ENCODE data around the gene CAPN14.
"Not testable (repeated sequence)": the region's sequence is repeated elsewhere in the genome, so short reads cannot be mapped to it uniquely, and the experiment has no call there.

The CAPN14 gene

GRCh38 chr2:31192851-31193392, 24.4 kb downstream of the CAPN14 start:
- DNase-seq, result no peak

GRCh38 chr2:31192396-31192795, 24.9 kb downstream of the CAPN14 start:
- no peak for DNase-seq

GRCh38 chr2:31191931-31192330, 25.4 kb downstream of the CAPN14 start:
- no peak for DNase-seq

- no peak for DNase-seq
Observed at GRCh38 chr2:31190188-31190587, 27.1 kb downstream of the CAPN14 start.

DNA sequence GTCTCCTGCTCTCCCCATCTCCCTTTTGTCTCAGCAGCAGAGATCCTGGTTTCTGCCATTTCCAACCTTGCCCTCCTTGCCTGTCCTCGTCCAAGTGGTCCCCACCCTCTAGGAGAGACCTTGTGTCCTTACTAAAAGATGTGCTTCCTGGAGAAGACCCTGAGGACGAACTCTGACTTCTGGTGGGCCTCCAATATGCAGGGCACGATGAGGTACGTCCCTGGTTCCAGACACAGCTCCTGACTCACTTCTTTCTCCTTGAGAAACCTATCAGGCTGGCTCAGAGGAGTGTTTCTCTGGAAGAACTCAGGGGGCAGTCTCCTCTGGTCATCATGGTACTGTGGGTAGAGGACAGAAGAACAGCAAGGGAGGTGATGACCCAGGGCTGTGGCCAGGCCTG, 28.2 kb downstream of the CAPN14 start:
- no peak for DNase-seq

GRCh38 chr2:31188131-31188530, 29.2 kb downstream of the CAPN14 start:
- no peak for DNase-seq

- no peak for DNase-seq
Observed at GRCh38 chr2:31187166-31187565, 30.1 kb downstream of the CAPN14 start.

GRCh38 chr2:31183973-31184372, 33.3 kb downstream of the CAPN14 start:
- DNase-seq, result not testable (repeated sequence)

- DNase-seq, result no peak
Observed at GRCh38 chr2:31176742-31177141, 40.6 kb downstream of the CAPN14 start.

- DNase-seq, result no peak
Observed at GRCh38 chr2:31171142-31171541, 46.2 kb downstream of the CAPN14 start.

DNA sequence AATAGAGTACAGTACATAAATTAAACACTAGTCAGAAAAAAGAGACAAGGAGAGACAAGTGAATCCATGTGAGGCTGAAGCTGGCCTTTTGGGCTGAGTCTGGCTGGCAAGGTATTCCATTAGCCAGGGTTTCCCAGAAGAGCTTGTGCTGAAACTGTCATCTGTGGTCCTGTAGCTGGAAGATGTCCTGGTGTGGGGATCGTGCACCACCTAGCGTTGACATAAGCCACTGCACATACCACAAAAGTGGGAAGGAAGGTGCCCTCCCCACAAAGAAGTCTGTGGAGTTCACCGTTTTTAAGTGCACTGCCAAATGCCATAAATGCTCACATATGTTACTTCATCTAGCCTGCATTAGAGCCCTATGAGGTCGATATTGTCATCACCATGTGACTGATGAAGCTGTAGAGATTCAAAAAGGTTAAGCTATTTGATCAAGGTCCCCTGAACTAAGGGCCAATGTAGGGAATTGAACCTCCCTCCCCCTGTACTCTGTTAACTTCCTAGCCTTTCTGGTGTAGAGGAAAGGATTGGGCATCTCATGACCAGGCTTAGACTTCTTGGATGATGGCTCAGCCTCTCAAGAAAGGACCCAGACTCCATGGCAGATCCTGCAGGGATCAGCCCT, 47.1 kb downstream of the CAPN14 start:
- DNase-seq, result peak; percentile 53

- no peak for DNase-seq
Observed at GRCh38 chr2:31168291-31168690, 49.0 kb downstream of the CAPN14 start.

DNA sequence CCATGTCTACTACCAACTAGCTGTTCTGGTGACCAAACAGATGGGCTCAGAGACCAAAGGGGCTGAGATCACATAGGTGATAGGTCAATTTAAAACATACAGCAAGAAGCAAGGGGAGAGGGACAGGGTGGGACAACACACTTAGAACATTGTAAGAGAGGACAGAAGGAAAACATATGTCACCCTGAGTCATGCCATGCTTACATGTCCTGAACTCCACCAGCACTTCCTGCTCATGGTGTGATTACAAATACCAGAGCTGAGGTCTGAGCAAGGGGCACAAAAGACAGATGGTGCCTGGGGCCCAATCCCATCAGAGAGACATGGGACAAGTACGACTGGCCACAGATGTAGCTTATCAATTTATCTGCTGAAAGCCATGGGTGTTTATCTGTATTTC, 50.4 kb downstream of the CAPN14 start:
- no peak for DNase-seq

- DNase-seq, result no peak
Observed at GRCh38 chr2:31163011-31163539, 54.2 kb downstream of the CAPN14 start.

DNA sequence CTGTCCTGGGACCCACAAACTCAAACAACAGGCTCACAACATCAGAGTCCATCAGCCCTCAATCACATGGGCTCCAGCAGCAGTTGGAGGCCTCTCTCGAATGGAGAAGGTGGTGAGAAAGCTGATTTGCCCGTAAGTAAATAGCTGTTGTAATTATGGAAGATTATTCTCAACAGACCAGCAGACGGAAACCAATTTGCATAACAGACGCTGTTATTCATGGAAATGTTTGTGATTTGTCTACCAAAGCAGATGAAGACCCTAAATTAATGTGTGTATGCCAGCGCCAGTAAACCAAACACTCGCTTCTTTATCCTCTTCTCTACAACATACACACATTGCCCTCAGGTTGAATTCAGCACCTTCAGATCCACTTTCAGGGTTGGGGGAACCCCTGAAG, 55.7 kb downstream of the CAPN14 start:
- DNase-seq, result no peak

GRCh38 chr2:31151501-31151900, 65.8 kb downstream of the CAPN14 start:
- no peak for DNase-seq

GRCh38 chr2:31150120-31150670, 67.1 kb downstream of the CAPN14 start:
- DNase-seq, result no peak

DNA sequence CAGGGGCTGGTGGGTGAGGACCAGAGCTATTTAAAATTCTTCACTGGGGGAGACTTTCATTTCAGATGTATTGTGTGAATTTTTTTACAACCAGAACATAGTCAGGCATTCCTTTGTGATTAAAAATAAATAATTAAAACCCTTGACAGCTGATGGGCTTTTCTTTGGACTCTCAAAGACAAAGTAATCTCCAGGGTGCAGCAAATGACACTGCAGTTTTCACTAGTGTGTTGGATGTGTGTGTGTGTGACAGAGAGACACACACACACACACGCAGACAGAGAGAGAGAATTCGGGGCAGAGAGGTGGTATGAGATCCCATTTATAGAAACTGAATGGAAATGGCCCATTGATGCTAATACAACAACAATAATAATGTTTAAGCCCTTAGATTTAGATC, 68.8 kb downstream of the CAPN14 start:
- DNase-seq, result no peak

DNA sequence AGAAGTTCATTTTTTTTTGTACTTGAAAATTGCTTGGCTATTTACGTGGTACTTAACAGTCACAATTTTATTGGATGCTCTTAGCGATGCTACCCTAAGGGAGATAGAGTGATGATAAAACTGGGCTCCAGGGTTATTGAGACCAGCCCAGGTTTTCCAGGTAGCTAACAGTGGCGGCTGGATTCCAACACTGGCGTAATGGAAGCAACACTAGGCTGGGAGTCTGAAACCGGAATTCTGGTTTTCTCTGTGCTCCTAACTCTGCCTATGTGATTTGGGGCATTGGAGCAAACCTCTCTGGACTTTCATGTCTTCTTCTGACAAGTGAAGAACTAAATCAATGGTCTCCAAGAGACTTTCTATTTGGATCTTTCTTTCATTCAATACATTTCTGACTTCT, 69.7 kb downstream of the CAPN14 start:
- no peak for DNase-seq

DNA sequence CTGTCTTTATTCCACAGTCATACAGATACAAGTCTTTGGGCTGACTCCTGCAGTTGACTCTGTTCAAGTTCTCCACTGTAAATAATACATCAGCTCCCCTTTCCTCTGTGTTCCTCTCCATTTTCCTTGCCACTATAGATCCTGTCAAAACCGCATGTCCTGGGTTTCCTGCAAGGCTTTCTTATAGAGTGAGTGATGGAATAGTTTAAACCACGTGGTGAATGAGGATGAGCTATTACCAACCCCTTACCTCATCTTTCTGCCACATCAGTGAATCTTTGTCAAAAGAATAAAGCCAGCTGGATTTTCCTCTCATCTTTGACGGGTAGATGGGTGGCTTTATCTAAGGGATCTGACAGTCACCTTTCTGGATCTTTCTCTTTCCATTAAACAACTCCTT, 75.2 kb downstream of the CAPN14 start:
- DNase-seq, result no peak

DNA sequence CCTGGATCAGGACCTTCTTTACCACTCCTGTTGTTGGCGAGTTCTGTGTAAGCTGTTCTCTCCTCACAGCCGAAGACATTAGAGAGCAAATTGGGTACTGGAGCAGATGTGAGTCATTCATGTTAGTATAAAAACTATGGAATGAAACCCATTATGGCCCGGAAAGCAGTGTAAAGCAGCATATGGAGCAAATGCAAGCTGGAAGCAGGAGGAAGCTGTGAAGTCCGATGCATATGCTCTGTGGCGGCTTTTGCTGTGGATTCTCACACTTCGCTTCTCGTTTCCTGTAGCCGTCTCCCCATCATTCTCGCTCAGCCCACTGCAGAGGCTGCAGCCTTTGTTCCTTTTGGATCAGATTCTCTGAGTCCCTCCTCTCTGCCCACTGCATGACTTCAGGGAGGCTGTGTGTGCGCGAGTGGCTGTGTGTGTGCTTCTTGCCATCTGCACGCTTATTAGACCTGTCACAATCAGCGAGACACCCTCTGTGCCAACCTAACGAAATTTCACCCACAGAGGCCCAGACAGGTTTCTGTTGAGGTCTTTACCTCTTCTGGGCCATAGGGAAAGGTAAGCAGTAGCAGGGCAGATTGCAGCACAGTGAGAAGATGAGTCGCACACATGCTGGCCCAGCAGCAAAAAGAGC, 75.8 kb downstream of the CAPN14 start:
- no peak for DNase-seq

GRCh38 chr2:31140151-31140550, 77.2 kb downstream of the CAPN14 start:
- DNase-seq, result no peak

- DNase-seq, result no peak
Observed at GRCh38 chr2:31139671-31140070, 77.6 kb downstream of the CAPN14 start.
